HepG2 (cell line): ENCODE results near the gene EIF4EBP3. TPM values are rescaled to one million over a fixed set of nuclear protein-coding genes. Genes with fewer than 3 reads are reported as not detected.

ENCODE experiments used
- ATAC-seq: fragments of 200-7000 bp; cut with Tn5 transposase; 3 replicates; pipeline ENCODE4 v1.9.1; 2020; ENCODE audit warnings: mild to moderate bottlenecking, moderate library complexity
- BruUV-seq: library from RNA; stranded (reverse); fragments of 400-500 nt; replicated peaks from 2 replicates; lab custom pipeline; 2021; lab: Mats Ljungman, UMichigan
- CTCF ChIA-PET: fragments of 300-600 bp; formaldehyde crosslinking; extraction: SDS; loops from one replicate; lab custom pipeline; 2021; ENCODE audit warnings: low total read pairs, inconsistent platforms, low intra/inter-chr PET ratio; lab: Yijun Ruan, JAX
- POLR2A ChIA-PET: fragments of 350-600 bp; sonication (Branson Sonifier 250); formaldehyde crosslinking; loops from one replicate; lab custom pipeline; 2020; ENCODE audit warnings: antibody characterized with exemption, inconsistent platforms; lab: Yijun Ruan, JAX
- DNase-seq: peaks from one replicate; pipeline ENCODE4 v3.0.0-alpha.2; 2015; ENCODE audit warnings: low spot score
- FAIRE-seq: peaks from 3 replicates; lab custom pipeline; 2011; peaks lifted over from hg19 to GRCh38; lab: Jason Lieb, UNC
- H2AFZ ChIP-seq: one replicate; pipeline ENCODE4 v1.6.1; 2011; ENCODE audit warnings: low read length, inconsistent platforms
- H3K27ac ChIP-seq: fragments of 300-600 bp; 3 replicates; pipeline ENCODE4 v1.8.0; 2011; ENCODE audit warnings: mixed run types, mild to moderate bottlenecking, mixed read lengths, low read length, inconsistent platforms; ENCODE audit not compliant: insufficient read depth; ENCODE audit errors: extremely low read length
- H3K27me3 ChIP-seq, 2 experiments: fragments of 200-600 bp in 1 of 2; 2 replicates in 1 of 2; 3 replicates in 1 of 2; pipeline versions ENCODE4 v1.6.0 to v1.8.0; 2011; ENCODE audit warnings: low read length in 2 of 2, mild to moderate bottlenecking in 2 of 2, moderate library complexity in 2 of 2, inconsistent platforms in 1 of 2; ENCODE audit not compliant: insufficient read depth in 2 of 2, control insufficient read depth in 1 of 2
- H3K36me3 ChIP-seq, 2 experiments: fragments of 200-600 bp in 1 of 2; replicated peaks in 1 of 2; 2 replicates in 1 of 2; 3 replicates in 1 of 2; pipeline versions ENCODE4 v1.5.1 to v1.8.0; 2011; ENCODE audit warnings: low read length in 2 of 2, inconsistent platforms in 1 of 2; ENCODE audit not compliant: insufficient read depth in 2 of 2, control insufficient read depth in 1 of 2
- H3K4me1 ChIP-seq: 2 replicates; pipeline ENCODE4 v1.5.1; 2012; ENCODE audit warnings: low read length, inconsistent platforms; ENCODE audit not compliant: insufficient read depth
- H3K4me2 ChIP-seq: 2 replicates; pipeline ENCODE4 v1.6.0; 2011; ENCODE audit warnings: low read depth, low read length, inconsistent platforms
- H3K4me3 ChIP-seq, 3 experiments: fragments of 200-600 bp in 1 of 3; sonication (generic), shearing (Covaris generic) in 1 of 3; replicated peaks in 1 of 3; 2 replicates each; pipeline ENCODE4 v1.5.1; 2011 to 2016; ENCODE audit warnings: low read length in 3 of 3, inconsistent platforms in 2 of 3, low read depth in 2 of 3, mild to moderate bottlenecking in 2 of 3, control low read depth in 1 of 3, mixed read lengths in 1 of 3; ENCODE audit not compliant: insufficient read depth in 1 of 3
- H3K79me2 ChIP-seq: one replicate; pipeline ENCODE4 v1.6.1; 2011; ENCODE audit warnings: low read length, inconsistent platforms; ENCODE audit not compliant: insufficient read depth
- H3K9ac ChIP-seq: 2 replicates; pipeline ENCODE4 v1.6.0; 2011; ENCODE audit warnings: mild to moderate bottlenecking, low read depth, low read length, inconsistent platforms; ENCODE audit not compliant: insufficient read depth
- H3K9me3 ChIP-seq: 2 replicates; pipeline ENCODE4 v1.5.1; 2012; ENCODE audit warnings: mild to moderate bottlenecking, low read length
- H4K20me1 ChIP-seq: 2 replicates; pipeline ENCODE4 v1.6.0; 2011; ENCODE audit warnings: inconsistent platforms, mild to moderate bottlenecking, low read length, moderate library complexity; ENCODE audit not compliant: insufficient read depth
- ARHGAP35 ChIP-seq: sonication (generic); formaldehyde crosslinking; IDR thresholded peaks from 2 replicates; pipeline ENCODE4 v1.9.0; 2022; ENCODE audit warnings: mild to moderate bottlenecking, inconsistent platforms, moderate library complexity, missing genetic modification reagents, borderline replicate concordance
- EZH2 ChIP-seq: conservative IDR thresholded peaks from 2 replicates; pipeline ENCODE4 v1.6.1; 2012; ENCODE audit warnings: mild to moderate bottlenecking, low read depth, low read length, moderate library complexity
- FOSL1 ChIP-seq: sonication (generic); formaldehyde crosslinking; IDR thresholded peaks from 2 replicates; pipeline ENCODE4 v1.9.0; 2021; ENCODE audit warnings: missing genetic modification reagents, borderline replicate concordance
- GABPB1 ChIP-seq: IDR thresholded peaks from 2 replicates; pipeline ENCODE4 v1.6.1; 2016; ENCODE audit warnings: mild to moderate bottlenecking, missing genetic modification reagents, moderate library complexity, missing compliant biosample characterization
- GFI1 ChIP-seq: sonication (generic); formaldehyde crosslinking; IDR thresholded peaks from 2 replicates; pipeline ENCODE4 v1.5.0; 2020; ENCODE audit warnings: missing genetic modification reagents, mild to moderate bottlenecking, borderline replicate concordance
- MED8 ChIP-seq: sonication (generic); formaldehyde crosslinking; IDR thresholded peaks from 2 replicates; pipeline ENCODE4 v1.8.1; 2023; ENCODE audit warnings: mild to moderate bottlenecking, missing genetic modification reagents; ENCODE audit not compliant: insufficient replicate concordance
- MTA3 ChIP-seq: sonication (generic); formaldehyde crosslinking; IDR thresholded peaks from 2 replicates; pipeline ENCODE4 v1.4.0; 2020; ENCODE audit warnings: missing genetic modification reagents
- PHB2 ChIP-seq: fragments of 450-650 bp; IDR thresholded peaks from 2 replicates; pipeline ENCODE4 v1.6.1; 2018; ENCODE audit not compliant: partially characterized antibody
- PHF21A ChIP-seq: sonication (generic); formaldehyde crosslinking; IDR thresholded peaks from 2 replicates; pipeline ENCODE4 v1.5.0; 2020; ENCODE audit warnings: mild to moderate bottlenecking, missing genetic modification reagents
- SALL1 ChIP-seq: sonication (generic); formaldehyde crosslinking; IDR thresholded peaks from 2 replicates; pipeline ENCODE4 v1.8.0; 2022; ENCODE audit warnings: mild to moderate bottlenecking, missing genetic modification reagents
- SIX1 ChIP-seq: sonication (generic); formaldehyde crosslinking; IDR thresholded peaks from 2 replicates; pipeline ENCODE4 v1.4.0; 2020; ENCODE audit warnings: missing genetic modification reagents, borderline replicate concordance
- SRSF1 ChIP-seq: fragments of 200-400 bp; formaldehyde crosslinking; optimal IDR thresholded peaks from 2 replicates; pipeline ENCODE3; 2017; ENCODE audit warnings: mild to moderate bottlenecking, low read depth, low read length, moderate library complexity
- TCF12 ChIP-seq, 2 experiments: fragments of 450-650 bp in 1 of 2; sonication (generic) in 1 of 2; formaldehyde crosslinking in 1 of 2; IDR thresholded peaks; 2 replicates each; pipeline versions ENCODE4 v1.6.1 to v1.8.0; 2017 to 2022; ENCODE audit warnings: antibody characterized with exemption in 1 of 2, mild to moderate bottlenecking in 1 of 2, missing genetic modification reagents in 1 of 2, moderate library complexity in 1 of 2
- TCF7 ChIP-seq: sonication (generic); IDR thresholded peaks from 2 replicates; pipeline ENCODE4 v1.6.1; 2016; ENCODE audit warnings: antibody characterized with exemption, low read depth
- YEATS2 ChIP-seq: sonication (generic); formaldehyde crosslinking; IDR thresholded peaks from 2 replicates; pipeline ENCODE4 v1.4.0; 2020; ENCODE audit warnings: missing genetic modification reagents, borderline replicate concordance
- ZBTB39 ChIP-seq: sonication (generic); formaldehyde crosslinking; IDR thresholded peaks from 2 replicates; pipeline ENCODE4 v1.5.0; 2020; ENCODE audit warnings: missing genetic modification reagents
- ZKSCAN8 ChIP-seq: IDR thresholded peaks from 2 replicates; pipeline ENCODE4 v1.6.1; 2016; ENCODE audit warnings: borderline replicate concordance, missing genetic modification reagents, missing compliant biosample characterization
- ZNF138 ChIP-seq: sonication (generic); formaldehyde crosslinking; IDR thresholded peaks from 2 replicates; pipeline ENCODE4 v1.5.0; 2020; ENCODE audit warnings: mild to moderate bottlenecking, low read depth, missing genetic modification reagents
- ZNF512 ChIP-seq: sonication (generic); formaldehyde crosslinking; IDR thresholded peaks from 2 replicates; pipeline ENCODE4 v1.4.0; 2020; ENCODE audit warnings: mild to moderate bottlenecking, missing genetic modification reagents
- ZNF563 ChIP-seq: sonication (generic); formaldehyde crosslinking; IDR thresholded peaks from 2 replicates; pipeline ENCODE4 v1.8.0; 2022; ENCODE audit warnings: mild to moderate bottlenecking, moderate library complexity, missing genetic modification reagents
- ZNF674 ChIP-seq: sonication (generic); formaldehyde crosslinking; IDR thresholded peaks from 2 replicates; pipeline ENCODE4 v1.5.0; 2020; ENCODE audit warnings: low read depth, mild to moderate bottlenecking, missing genetic modification reagents
- WGBS: methylation state at CpG from one replicate; pipeline ENCODE4 v1.1.6; 2017; ENCODE audit warnings: low lambda C conversion rate; 5-methylcytosine and 5-hydroxymethylcytosine counted together
- in situ Hi-C: cut with HindIII; loops from 2 replicates; pipeline ENCODE4 v1.10.0; 2017; ENCODE audit warnings: low pct_unique_long_range_greater_than_20kb; ENCODE audit not compliant: extremely low pct_ligation_motif_present
- intact Hi-C: fragments of 100-400 bp; cut with micrococcal nuclease; formaldehyde crosslinking; loops from one replicate; pipeline ENCODE4 v1.10.0; 2022; ENCODE audit not compliant: unreplicated experiment
- polyA plus RNA-seq, 8 experiments: library from polyadenylated mRNA; depleted of rRNA in 3 of 8; stranded (reverse) in 7 of 8; unstranded in 1 of 8; fragments of >200 nt; fragmentation: Illumina TruSeq in 4 of 8; extraction: Trizol in 4 of 8; gene quantifications; 2 replicates each; pipeline versions ENCODE4 v1.2.1 to v1.2.3, GENCODE V29; 2011 to 2016; ENCODE audit warnings: low read depth in 4 of 8, missing spikeins in 1 of 8, mixed read lengths in 1 of 8; ENCODE audit not compliant: insufficient read depth in 1 of 8
- total RNA-seq, 5 experiments: library from RNA; depleted of rRNA; stranded (reverse); fragments of >200 nt; fragmentation: Illumina TruSeq; extraction: Trizol; gene quantifications; 2 replicates each; pipeline ENCODE4 v1.2.3, GENCODE V29; 2016; ENCODE audit warnings: low read depth in 1 of 5

Gene EIF4EBP3
- total and polyA plus RNA-seq, 2 of the 13 experiments (the other 11 are each of a cell fraction or from before 2014, with no cell fraction given) = 0.61 to 1.7 TPM

- no peaks in the 10 kb centered on the region for H3K9me3 ChIP-seq
- in situ Hi-C loops (no loop called here), intact Hi-C loops (loop anchor here (5.0 kb wide), 1 partner anchor 160 kb away; no protein-coding TSS in a partner anchor)
- H3K27ac ChIP-seq = peak within 1 kb of the TSS; percentile 55
- peaks cover 0 to 4% of the 10 kb centered on the region in 2 experiments; a peak in 2 of 5 replicates for H3K36me3 ChIP-seq
- H3K4me1 ChIP-seq = peaks cover 37% of the 10 kb centered on the region
- no TSS peak for BruUV-seq
- no peak within 1 kb of the TSS for H2AFZ ChIP-seq
- no peaks in the 10 kb centered on the region for H3K27me3 ChIP-seq
- peak within 1 kb of the TSS; percentile 85 for H3K9ac ChIP-seq
- FAIRE-seq (peak; percentile 68), ATAC-seq (peak; percentile 95), DNase-seq (peak; percentile 85)
- H3K79me2 ChIP-seq = peaks cover 36% of the 10 kb centered on the region
- H3K4me3 ChIP-seq = peak within 1 kb of the TSS; percentile 80 to 96 (median 84)
- ChIA-PET POLR2A (interaction anchor here (0.9 to 3.3 kb wide), 16 partner anchors 9 to 168 kb away, joined by 3 to 70 read pairs (median 7); partner anchors contain the start of genes CD14, EIF4EBP3, HARS1 and HARS2), CTCF (no interaction called here)
- peak within 1 kb of the TSS; percentile 97 for H3K4me2 ChIP-seq
- WGBS = 0% methylated on average over 2 of the region's 46 CpGs
- H4K20me1 ChIP-seq = no peaks in the 10 kb centered on the region; the same call in 1 of the 2 replicates
- TF ChIP-seq GABPB1 (CRISPR knock-in tag) (peak; percentile 99), ZNF138 (CRISPR knock-in tag) (0 out of 2 replicates have a peak, but pooled peaks have one; percentile 52), ZNF512 (no peak), PHB2 (no peak), GFI1 (CRISPR knock-in tag) (peak; percentile 47; the same call in 1 of the 2 replicates), ZNF563 (CRISPR knock-in tag) (peak; percentile 40; the same call in 1 of the 2 replicates), YEATS2 (CRISPR knock-in tag) (peak; percentile 91), TCF7 (no peak), MED8 (peak; percentile 79), FOSL1 (no peak), SIX1 (CRISPR knock-in tag) (no peak), EZH2 (no peak), TCF12 (IDR thresholded peaks at IDR 0.05) (no peak), TCF12 (CRISPR knock-in tag; IDR thresholded peaks at IDR 0.05) (no peak), SALL1 (CRISPR knock-in tag) (peak; percentile 79), ZBTB39 (CRISPR knock-in tag) (0 out of 2 replicates have a peak, but pooled peaks have one; percentile 60), ZKSCAN8 (CRISPR knock-in tag) (peak; percentile 49; the same call in 1 of the 2 replicates), ARHGAP35 (CRISPR knock-in tag) (peak; percentile 85; the same call in 1 of the 2 replicates), PHF21A (CRISPR knock-in tag) (peak; percentile 48; the same call in 1 of the 2 replicates), SRSF1 (peak; percentile 96), ZNF674 (CRISPR knock-in tag) (0 out of 2 replicates have a peak, but pooled peaks have one; percentile 62), MTA3 (CRISPR knock-in tag) (no peak)
Measured at GRCh38 chr5:140557136-140557805, 9.8 kb downstream of the EIF4EBP3 start, which contains the start of gene SRA1. Gene SRA1, minus strand, starts transcription at chr5:140557473. Its CDS starts 21 bp downstream, at chr5:140557452.
